NCI-H510A (cell line): ENCODE measurements around the gene IPPK.
"Not testable (repeated sequence)": the region's sequence is repeated elsewhere in the genome, so short reads cannot be mapped to it uniquely, and the experiment has no call there.

Source experiments
- DNase-seq: peaks from one replicate; lab custom pipeline; 2025; lab: John Stamatoyannopoulos, UW

Gene IPPK

DNA sequence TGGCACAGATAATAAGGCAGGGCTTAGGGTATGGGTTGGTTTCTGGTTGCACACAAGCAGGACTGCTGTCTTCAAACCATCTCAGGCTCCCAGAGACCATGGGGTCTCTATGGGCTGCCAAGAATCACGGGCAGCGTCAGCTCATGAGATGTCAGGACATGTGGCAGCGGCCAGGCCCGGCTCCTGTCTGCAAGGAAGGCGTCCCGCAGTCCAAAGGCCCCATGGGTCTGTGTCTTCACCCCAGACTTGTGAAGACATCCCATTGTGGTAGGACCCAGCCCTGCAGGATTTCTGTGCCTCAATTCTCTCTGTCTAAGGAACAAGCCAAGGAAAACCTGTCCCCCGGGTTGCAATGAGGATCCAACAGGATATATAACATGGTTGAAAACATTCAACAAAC, 32.6 kb downstream of the IPPK start:
- DNase-seq = no peak

DNA sequence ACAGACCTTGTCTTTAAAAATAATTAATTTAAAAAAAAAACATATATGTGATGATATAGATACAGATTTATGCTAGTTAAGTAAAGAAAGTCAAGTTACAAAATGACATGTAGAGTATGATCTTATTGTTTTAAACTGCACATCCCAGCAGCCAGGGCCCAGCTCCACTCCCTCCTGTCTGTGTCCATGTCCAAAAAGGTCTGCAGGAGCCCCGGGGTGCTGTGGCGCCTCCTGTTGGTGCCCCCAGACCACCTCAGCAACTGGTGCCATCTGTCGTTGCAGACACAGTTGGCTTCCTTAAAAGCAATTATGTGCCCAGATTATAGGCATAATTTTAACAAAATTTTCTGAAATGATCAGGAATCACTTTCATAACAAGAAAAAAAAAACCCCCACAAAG, 33.3 kb downstream of the IPPK start:
- DNase-seq = no peak

DNA sequence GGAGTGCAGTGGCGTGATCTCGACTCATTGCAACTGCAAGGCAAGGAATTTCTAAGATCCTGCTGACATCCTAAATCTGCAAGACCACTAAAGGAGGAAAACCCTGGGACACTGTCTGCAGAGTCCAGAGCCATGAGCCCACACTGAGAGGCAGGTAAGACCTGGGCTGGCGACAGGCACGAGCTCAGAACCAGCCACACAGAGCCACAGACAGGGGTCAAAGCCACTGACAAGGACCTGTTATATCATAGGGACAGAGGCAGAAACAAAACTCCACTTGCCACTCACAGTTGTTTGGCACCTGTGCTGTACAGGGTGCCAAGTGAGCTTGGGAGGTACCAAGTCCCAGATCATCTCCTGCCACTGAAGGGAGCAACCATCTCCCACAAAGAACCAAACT, 34.2 kb downstream of the IPPK start:
- no peak for DNase-seq

DNA sequence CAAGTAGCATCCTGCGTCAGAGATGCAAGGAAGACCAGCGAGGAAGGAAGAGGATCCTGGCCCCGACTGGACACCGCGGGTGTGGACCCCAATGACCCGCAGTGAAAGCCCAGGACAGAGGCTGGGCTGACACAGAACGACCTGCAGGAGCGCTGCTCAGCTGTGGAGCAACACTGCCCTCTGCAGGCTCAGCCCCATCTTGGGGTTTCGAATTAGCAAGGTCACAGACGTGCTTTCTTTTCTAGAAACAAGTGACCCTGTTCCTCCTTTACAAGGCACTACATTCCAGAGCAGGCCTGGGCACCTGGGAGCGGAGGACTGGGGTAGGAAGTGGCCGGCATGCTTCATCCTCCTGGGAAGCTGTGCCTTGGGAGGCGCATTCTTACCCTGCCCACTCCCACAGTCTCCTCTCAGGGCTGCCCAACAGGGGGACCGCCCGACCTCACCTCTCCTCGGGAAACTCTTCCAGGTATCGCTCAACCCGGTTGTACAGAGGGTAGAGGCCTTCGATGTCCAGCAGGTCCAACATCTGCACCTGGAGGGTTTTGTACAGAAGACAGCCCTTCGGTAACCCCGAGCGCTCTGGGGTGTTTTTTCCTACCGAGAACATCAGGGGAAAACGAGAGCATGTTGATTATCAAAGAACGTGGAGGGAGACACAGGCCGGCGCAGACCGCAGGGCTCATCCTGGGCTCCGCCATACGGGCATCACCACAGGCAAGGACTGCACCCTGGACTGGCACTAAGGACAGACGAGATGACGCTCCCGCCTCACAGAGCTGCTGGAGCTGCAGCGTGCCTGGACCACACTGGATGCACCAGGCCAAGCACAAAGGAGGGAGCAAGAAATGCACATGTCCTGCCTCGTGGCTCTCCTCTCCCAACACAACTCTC, 35.0 kb downstream of the IPPK start:
- DNase-seq = no peak

DNA sequence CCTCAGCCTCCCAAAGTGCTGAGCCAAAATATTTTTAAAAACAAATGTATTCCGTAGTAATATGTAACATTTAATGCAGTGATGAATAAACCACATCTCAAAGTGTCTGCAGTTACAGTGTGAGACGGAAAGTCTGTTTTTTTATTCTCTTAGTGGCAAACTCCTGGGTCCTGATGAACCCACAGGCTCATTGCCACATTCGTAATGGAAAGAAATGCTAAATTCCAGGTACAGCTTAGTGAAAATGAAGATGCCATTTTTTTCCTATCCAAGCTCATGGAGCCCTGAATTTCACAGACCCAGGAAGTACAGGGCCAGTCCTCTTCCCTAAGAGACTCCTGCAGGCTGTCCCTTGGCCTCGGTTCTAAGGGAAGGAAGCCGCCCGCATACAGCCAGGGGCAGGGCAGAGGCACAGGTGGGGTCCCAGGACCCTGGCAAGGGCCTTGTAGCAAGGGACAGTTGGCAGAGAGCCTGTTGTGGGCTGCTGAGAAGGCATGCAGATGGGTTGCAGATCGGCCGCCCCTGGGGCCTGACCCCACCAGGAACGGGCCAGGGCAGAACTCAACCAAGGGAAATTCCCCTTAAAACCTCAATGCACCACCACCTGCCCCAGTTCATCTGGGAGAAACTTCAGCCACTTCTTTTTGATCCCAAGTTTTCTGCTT, 36.2 kb downstream of the IPPK start:
- no peak for DNase-seq

DNA sequence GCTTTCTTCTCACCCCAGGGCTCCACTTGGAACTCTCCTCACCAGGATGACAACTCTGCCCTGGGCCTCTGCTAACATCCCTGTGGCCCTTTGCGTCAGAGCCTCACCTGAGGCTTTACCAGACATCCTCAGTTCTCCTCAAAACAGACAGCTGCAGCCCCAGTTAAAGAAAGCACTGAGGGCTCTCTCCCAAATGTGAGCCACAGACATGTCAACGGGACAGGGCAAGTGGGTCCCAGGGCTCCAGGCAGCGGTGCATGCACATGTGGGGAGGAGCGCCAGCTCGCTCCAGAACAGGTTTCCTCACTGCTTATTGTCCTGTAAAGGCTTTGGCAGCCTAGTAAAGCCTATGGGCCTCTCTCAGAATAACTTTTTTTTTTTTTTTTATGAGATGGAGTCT, 37.3 kb downstream of the IPPK start:
- no peak for DNase-seq

DNA sequence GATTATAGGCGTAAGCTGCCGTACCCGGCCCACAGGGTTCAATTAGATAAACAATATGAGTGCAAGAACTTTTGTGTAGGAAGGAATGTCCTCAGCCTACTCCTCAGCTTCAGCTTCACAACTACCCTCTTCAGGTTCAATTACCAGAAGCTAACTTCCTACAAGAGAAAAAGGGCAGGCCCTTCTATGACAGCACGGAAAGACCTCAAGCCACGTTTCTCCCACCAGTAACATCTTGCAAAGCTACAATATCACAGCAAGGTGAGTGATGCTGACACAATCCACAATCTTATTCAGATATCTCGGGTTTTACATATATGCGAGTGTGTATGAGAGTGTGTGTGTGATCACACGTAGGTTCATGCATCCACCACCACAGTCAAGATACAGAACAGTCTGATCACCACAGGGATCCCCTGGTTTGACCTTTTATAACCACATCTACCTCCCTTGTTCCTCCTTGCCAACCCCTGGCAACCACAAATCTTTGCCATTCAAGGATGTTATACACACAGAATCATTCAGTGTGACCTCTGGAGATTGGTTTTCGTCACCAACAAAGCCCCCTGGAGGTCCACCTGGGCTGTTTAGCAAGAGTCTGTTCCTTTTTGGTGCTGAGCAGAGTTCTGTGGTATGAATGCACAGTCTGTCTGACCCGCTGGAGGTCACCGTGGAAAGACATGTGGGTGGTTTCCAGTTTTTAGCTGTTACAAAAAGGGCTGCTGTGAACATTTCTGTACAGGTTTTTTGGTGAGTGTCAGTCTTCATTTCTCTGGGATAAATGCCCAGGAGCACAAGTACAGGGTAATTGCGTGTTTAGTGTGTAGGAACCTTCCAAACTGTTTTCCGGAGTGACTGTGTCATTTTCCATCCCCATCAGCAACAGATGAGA, 38.2 kb downstream of the IPPK start:
- DNase-seq = no peak

DNA sequence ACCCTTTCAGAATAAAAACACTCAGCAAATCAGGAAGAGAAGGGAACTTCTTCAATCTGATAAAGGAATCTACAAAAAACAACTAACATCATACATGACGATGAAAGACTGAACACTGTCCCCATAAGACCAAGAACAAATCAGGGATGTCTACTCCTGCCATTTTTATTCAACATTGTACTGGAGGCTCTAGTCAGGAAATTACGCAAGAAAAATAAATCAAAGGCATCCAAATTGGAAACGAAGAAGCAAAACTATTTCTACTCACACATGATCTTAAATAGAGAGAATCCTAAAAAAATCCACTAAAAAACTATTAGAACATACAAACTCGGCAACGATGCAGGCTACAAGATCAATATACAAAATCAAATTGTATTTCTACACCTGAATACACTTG, 42.3 kb downstream of the IPPK start:
- no peak for DNase-seq

DNA sequence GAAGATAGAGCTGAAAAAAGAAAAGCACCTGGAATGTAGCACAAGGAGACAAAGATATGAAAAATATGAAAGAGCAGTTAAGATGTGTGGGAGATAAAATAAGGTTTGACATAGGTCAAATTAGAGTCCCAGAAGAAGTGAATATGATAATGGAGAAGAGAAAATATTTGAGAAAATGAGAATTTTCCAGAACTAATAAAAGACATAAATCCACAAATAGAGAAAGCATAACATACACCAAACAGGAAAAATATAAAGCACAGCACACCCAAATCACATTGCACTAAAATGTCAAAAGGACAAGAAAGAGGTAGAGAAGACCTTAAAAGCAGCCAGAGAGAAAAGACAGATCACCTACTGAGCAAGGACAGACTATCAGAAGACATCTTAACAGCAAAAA, 43.4 kb downstream of the IPPK start:
- no peak for DNase-seq

DNA sequence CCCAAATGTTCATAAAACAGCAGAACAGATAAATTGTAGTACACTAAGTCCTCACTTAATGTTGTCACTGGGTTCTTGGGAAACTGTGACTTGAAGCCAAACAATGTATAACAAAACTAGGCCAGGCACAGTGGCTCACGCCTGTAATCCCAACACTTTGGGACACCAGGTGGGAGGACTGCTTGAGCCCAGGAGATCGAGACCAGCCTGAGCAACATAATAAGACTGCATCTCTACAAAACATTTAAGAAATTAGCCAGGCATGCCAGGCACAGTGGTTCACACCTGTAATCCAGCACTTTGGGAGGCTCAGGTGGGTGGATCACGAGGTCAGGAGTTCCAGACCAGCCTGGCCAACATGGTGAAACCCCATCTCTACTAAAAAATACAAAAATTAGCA, 46.0 kb downstream of the IPPK start:
- DNase-seq = not testable (repeated sequence)

DNA sequence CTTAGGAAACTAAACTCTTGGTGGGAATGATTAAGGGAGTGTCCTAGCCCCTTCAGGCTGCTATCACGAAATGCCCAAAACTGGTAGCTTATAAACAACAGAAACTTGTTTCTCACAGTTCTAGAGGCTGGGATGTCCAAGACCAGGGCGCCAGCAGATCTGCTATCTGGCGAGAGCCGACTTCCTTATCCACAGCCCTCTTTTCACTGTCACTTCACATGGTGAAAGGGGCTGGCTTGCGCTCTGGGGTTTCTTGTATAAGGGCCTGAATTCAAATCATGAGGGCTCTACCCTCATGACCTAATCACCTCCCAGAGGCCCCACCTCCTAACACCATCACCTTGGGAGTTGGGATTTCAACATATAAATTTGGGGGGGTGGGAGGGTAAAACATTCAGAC, 49.1 kb downstream of the IPPK start:
- DNase-seq = no peak

DNA sequence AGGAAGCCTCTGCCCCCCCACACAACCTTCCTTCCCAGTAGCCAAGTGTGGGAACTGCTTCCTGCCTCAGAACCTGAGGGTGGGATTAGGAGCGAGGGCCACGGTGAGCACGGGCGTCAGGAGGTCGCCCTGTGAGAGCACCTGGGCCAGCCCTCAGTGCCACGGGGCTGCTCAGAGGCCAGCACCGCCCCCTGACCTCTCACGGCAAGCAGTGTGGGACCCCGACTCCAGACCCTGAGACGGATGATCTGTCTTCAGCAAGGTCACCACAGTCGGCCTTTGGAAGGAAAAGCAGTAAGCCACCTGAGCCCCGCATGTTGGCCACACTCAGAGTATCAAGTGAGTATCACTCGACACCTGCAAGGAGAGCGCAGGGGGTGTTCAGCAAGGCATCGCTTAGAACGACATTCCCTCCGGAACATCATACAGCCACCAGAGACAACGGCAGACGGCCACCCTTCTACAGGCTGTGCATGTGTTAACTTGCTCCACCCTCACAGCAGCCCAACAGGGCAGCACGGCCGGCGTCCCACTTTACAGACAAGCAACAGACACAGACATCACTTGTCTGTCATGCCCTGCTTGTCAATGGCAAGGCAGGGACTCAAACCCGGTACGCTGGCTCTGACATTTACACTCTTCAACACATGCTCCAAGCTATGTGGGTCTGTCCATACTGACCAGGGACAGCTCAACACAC, 50.2 kb downstream of the IPPK start:
- DNase-seq = no peak

DNA sequence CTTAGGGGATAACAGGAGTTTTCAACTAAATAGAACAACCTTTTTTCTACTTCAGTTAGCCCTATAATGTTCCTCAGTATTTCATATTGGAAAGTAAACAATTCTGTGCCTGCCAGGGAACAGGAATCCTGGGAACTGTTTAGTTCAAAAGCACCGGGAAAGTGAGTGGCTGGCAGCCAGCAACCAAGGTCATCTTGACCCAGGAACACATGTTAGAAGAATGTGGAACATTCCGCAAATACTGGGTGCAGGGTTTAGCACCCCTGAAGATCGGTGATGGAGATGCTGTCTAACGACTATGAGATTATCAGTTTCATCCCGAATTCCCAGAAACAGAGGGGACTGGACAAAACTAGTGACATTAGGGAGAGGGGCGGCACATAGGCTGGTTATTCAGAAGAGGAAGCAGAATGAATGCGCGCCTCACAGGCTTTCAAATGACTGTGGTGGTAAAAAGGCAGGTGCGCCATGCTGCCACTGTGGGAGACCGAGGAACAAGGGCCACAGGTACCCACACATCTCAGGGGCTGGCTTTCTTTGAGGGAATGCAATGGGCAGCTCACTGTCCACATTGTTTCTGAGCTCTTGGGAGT, 51.2 kb downstream of the IPPK start:
- DNase-seq = no peak

DNA sequence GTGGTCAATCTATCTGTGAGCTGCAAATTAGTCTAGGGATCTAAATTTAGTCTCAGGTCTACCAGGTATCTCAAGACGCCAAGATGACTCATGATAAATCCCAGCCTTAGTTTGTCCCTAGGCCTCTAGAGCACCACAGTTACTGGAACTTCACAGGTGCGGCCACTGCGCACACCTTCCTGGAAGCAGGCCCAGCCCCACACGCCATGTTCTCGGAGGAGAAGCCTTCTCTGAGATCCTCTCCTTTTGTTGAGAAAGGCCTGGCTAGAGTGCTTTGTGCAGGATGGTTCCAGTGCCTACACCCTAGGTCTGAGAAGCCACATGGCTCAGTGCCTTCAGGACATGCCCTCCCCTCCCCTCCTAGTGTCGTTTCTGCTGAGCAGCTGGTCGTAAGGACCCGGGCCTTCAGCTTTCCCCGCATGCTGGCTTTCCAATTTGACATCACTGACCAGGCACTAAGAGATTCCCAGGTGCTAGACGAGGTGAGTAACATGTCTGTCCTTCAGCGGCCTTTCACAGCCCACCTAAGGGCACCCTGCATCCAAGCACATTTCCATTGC, 51.9 kb downstream of the IPPK start:
- DNase-seq = no peak

DNA sequence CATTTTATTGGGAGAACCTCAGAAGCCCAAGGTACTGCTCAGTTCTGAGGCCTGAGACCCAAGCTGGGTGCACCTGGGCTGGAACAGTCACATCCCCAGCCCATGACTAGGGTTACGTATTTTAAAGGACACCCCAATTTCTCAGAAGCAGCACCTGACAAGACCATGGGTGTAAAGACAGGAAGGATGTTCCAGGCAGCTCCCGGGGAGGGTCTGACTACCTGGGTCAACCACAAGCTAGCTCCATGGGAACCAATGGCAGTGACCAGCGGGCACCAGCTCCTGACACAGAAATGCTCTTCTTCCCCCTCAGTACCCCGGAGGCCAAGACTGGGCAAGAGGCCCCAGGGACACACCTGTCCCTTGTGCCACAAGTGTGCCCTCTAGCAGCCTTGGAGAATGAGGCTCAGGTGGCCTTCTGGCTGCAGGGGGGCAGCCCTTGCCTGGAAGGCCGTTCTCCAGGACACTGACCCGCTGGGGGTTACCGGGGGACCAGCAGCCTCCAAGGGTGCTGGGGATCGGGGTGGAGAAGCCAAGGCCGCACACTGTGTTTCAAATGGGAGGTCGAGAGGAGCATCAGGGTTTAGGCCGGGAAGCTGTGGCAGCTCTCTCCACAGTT, 52.6 kb downstream of the IPPK start:
- DNase-seq = no peak

DNA sequence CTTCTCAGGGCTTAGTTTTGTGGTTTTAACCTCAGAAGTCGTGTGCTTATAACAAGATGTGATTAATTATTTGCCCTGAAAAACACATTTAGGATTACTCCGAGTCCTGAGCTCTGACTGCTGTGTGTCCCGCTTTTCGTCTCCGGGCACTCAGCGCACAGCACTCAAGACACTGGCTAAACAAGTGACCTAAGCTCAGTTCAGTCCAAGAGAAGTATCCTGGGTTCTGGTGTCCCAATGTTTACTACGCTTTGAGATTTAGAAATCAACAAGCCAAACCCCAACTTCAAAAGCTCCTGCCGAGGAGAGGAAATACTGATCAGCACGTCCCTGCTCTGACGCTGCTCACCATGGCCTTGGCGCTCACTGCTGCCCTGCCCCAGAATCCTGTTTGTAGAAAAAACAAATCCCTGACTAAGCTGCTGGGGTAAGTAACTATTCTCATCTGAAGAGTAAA, 53.2 kb downstream of the IPPK start:
- DNase-seq = no peak

DNA sequence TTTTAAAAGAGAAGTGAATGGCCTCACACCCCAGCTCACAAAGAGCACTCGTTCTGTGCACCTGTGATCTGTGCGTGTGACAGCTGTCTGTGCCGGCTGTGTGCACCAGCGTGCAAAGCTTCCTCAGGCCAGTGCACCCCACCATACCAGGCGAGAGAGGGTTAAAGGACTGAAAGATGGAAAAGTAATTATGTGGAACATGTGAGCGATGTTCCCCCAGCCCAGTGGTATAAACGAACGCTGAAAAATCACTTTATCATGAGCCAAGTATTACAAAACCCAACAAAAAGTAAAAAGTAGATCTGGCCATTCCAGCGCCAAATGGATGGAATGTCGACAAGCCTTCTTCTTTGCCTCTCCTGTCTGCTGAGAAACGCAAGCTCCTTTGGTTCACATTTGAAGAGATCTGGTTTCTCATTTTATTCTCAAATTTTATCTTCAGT, 53.7 kb downstream of the IPPK start:
- DNase-seq = no peak

DNA sequence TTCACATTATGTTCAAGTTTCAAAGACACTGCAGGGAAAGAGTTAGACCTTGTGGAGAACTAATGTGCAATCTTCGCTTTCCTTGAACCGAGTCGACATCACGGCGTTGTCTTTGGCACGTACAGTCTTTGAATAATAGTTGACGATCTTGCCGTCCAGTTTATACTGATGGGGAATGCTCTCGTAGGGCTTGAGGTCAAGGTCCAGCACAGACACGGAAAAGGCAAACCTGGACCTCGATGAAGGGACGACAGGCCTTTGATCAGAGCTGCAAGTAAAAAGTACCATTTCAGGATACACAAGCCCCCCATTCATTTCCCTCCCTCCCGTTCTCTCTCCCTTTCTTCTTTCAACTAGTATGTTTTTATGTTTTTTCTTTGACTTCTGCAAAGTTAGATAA, 54.1 kb downstream of the IPPK start:
- no peak for DNase-seq

DNA sequence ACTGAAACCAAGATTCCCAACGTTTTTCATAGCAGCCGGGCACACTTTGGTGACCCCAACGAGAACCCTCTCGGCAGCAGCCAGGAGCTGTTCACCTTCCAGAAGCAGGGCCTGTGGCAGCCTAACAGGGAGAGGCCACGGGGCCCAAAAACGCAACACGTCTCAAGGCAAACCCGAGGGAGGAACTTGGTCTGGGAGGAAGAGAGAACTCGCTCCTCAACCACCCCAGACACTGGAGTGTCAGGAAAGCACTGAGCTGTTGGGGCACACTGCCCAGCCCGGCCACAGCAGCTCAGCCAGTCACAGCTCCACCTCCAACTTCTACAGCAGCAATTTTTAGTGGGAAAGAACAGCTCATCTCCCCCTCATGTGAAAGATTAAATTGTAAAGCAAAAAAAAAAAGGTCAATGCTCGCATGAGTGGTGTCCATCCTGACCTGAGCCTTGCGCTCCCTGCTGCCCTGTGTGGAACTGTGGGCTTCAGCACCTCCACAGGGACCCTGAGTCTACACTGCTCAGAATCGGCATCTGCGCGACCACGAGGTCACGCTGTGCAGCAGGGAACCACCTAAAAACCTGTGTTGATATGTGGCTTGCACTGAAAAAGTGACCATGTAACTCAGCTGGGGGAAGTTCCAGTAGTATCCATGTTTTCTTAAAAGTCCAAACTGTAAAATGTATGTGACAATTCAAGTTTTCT, 55.0 kb downstream of the IPPK start:
- no peak for DNase-seq

DNA sequence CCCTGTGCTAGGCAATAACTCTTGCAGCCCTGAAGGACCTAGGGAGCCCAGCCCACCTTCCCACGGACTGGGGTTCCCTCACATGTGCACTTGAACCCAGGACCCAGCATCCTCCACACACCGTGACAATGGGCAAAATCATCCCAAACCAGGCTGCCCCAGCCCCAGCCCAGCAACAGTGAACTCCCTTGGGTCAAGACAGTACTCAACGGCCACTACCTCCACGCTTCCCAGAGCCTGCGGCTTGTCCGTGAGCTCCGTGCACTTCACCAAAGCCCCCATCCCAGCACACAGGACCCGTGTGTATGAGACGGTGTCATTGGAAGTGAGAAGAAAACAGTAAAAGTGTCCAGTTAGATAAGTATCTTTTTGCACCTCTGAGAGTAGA, 55.8 kb downstream of the IPPK start:
- no peak for DNase-seq
